C4-2B (cell line): ENCODE results near the gene SPIRE2.

Experiments
- ZFX ChIP-seq: fragments of 450-650 bp; IDR thresholded peaks from 2 replicates; pipeline ENCODE4 v1.6.1; 2017
- TF ChIP-seq, protein P1 (sequence below): fragments of 450-650 bp; conservative IDR thresholded peaks from 2 replicates; pipeline ENCODE4 v1.5.1; 2017; ENCODE audit warnings: mild to moderate bottlenecking

DNA sequence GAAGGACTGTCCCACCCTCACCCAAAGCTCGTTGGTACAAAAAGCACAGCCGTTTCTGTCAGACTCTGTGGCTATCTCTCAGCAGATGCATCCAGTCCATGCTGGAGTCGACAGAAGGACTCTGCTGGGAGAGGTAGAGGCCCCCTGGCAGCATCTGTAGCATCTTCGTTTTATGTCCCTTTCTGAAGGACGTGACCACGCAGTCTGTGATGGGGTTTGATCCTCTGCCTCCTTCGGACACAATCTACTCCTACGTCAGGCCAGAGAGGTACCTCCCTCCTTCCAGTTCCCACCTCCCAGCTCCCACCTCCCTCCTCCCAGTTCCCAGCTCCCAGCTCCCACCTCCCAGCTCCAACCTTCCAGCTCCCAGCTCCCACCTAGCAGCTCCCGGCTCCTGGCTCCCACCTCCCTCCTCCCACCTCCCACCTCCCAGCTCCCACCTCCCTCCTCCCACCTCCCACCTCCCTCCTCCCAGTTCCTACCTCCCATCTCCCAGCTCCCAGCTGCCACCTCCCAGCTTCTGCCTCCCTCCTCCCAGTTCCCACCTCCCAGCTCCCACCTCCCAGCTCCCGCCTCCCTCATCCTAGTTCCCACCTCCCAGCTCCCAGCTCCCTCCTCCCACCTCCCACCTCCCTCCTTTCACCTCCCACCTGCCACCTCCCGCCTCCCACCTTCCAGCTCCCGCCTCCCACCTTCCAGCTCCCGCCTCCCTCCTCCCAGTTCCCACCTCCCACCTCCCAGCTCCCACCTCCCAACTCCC, 79.0 kb downstream of the SPIRE2 start:
- TF ChIP-seq, protein P1, sequence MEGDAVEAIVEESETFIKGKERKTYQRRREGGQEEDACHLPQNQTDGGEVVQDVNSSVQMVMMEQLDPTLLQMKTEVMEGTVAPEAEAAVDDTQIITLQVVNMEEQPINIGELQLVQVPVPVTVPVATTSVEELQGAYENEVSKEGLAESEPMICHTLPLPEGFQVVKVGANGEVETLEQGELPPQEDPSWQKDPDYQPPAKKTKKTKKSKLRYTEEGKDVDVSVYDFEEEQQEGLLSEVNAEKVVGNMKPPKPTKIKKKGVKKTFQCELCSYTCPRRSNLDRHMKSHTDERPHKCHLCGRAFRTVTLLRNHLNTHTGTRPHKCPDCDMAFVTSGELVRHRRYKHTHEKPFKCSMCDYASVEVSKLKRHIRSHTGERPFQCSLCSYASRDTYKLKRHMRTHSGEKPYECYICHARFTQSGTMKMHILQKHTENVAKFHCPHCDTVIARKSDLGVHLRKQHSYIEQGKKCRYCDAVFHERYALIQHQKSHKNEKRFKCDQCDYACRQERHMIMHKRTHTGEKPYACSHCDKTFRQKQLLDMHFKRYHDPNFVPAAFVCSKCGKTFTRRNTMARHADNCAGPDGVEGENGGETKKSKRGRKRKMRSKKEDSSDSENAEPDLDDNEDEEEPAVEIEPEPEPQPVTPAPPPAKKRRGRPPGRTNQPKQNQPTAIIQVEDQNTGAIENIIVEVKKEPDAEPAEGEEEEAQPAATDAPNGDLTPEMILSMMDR: no peak
- TF ChIP-seq ZFX: no peak
